Esophagus muscularis mucosa (tissue), 4 donors: Measurements from ENCODE around the gene G0S2.

Source experiments
- CTCF ChIP-seq, 3 experiments: fragments of 200-600 bp in 2 of 3; fragments of 450-650 bp in 1 of 3; sonication (generic) in 2 of 3; IDR thresholded peaks; one replicate each; pipeline ENCODE4 v1.5.1; 2017 to 2019; ENCODE audit warnings: antibody characterized with exemption in 3 of 3, mild to moderate bottlenecking in 2 of 3, moderate library complexity in 1 of 3
- EP300 ChIP-seq: sonication (generic); formaldehyde crosslinking; IDR thresholded peaks from one replicate; pipeline ENCODE4 v1.6.1; 2017; ENCODE audit warnings: antibody characterized with exemption
- POLR2A ChIP-seq: fragments of 450-650 bp; IDR thresholded peaks from one replicate; pipeline ENCODE4 v1.6.1; 2017; ENCODE audit warnings: antibody characterized with exemption, moderate library complexity, mild to moderate bottlenecking, low read depth
- POLR2AphosphoS5 ChIP-seq, 2 donors: sonication (generic); formaldehyde crosslinking; IDR thresholded peaks; one replicate each; pipeline ENCODE4 v1.6.1; 2017; ENCODE audit warnings: antibody characterized with exemption in 2 of 2

DNA sequence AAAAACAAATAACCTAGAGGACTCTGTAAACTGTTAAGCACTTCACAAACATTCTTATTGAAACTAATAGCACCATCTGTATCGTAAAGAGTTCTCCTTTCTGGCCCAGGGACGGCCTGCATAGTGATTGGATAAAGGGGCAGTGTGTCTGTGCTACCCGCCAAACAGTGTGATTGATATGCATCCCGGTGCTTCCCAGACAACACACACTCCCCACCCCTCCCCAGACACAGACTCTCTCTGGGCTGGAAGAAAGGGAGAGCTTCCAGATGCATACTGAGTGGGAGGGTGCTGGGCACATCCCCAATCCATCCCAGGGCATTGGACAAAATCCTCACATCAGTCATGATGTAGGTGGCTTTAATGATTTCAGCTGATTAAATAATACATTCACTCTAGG, 33.1 kb downstream of the G0S2 start:
- TF ChIP-seq POLR2A (no peak), CTCF (IDR thresholded peaks at IDR 0.05) (no peak), POLR2AphosphoS5 (IDR thresholded peaks at IDR 0.05) (no peak), EP300 (no peak)
